Naive thymus-derived CD4-positive, alpha-beta T cell (primary cell): ENCODE data around the gene TSFM. TPM values are rescaled to one million over a fixed set of nuclear protein-coding genes. Genes with fewer than 3 reads are reported as not detected.

Experiments used
- ATAC-seq: fragments of 150-1000 bp; cut with Tn5 transposase; 2 replicates; pipeline ENCODE4 v1.10.0; 2021; ENCODE audit warnings: mild to moderate bottlenecking, moderate library complexity
- CTCF ChIA-PET: fragments of 350-600 bp; sonication (Branson Sonifier 250); formaldehyde crosslinking; loops from one replicate; lab custom pipeline; 2021; ENCODE audit warnings: antibody characterized with exemption; lab: Charles Lee
- POLR2A ChIA-PET: fragments of 350-600 bp; sonication (Branson Sonifier 250); formaldehyde crosslinking; loops from one replicate; lab custom pipeline; 2021; ENCODE audit warnings: antibody characterized with exemption, inconsistent platforms; lab: Charles Lee
- DNase-seq, 9 donors: peaks; one replicate each; pipeline versions ENCODE4 v3.0.0 to v3.0.0-alpha.2; 2020 to 2022; ENCODE audit warnings: mixed read lengths in 1 of 9
- H3K27ac ChIP-seq: one replicate; pipeline ENCODE4 v1.7.0; 2013; ENCODE audit warnings: mild to moderate bottlenecking, low read depth, low read length, moderate library complexity
- H3K27me3 ChIP-seq, 2 donors: one replicate each; pipeline ENCODE4 v1.7.0; 2013; ENCODE audit warnings: low read length in 2 of 2, mild to moderate bottlenecking in 2 of 2, moderate library complexity in 2 of 2; ENCODE audit not compliant: control insufficient read depth in 2 of 2, insufficient read depth in 2 of 2
- H3K36me3 ChIP-seq, 3 experiments: 1 replicate in 2 of 3; 2 replicates in 1 of 3; pipeline ENCODE4 v1.7.0; 2013; ENCODE audit warnings: low read length in 3 of 3, mild to moderate bottlenecking in 3 of 3, moderate library complexity in 1 of 3; ENCODE audit not compliant: insufficient read depth in 3 of 3, control insufficient read depth in 2 of 3
- H3K4me1 ChIP-seq, 2 donors: one replicate each; pipeline ENCODE4 v1.7.0; 2013; ENCODE audit warnings: low read length in 2 of 2, mild to moderate bottlenecking in 2 of 2, moderate library complexity in 1 of 2; ENCODE audit not compliant: control insufficient read depth in 2 of 2, insufficient read depth in 2 of 2
- H3K4me3 ChIP-seq: 2 replicates; pipeline ENCODE4 v1.7.0; 2013; ENCODE audit warnings: mild to moderate bottlenecking, low read length
- H3K9me3 ChIP-seq, 3 experiments: 1 replicate in 2 of 3; 2 replicates in 1 of 3; pipeline ENCODE4 v1.7.0; 2013; ENCODE audit warnings: low read length in 3 of 3; ENCODE audit not compliant: control insufficient read depth in 2 of 3
- H3K27ac Mint-ChIP-seq, 9 donors: one replicate each; pipeline ENCODE4 v1.8.0; 2020 to 2022; ENCODE audit warnings: mixed read lengths in 9 of 9, mild to moderate bottlenecking in 8 of 9, moderate library complexity in 5 of 9, inconsistent platforms in 2 of 9
- H3K27me3 Mint-ChIP-seq, 5 donors: one replicate each; pipeline ENCODE4 v1.8.0; 2021 to 2022; ENCODE audit warnings: mixed read lengths in 5 of 5, mild to moderate bottlenecking in 1 of 5
- H3K36me3 Mint-ChIP-seq, 5 donors: one replicate each; pipeline ENCODE4 v1.8.0; 2020 to 2022; ENCODE audit warnings: mixed read lengths in 5 of 5, mild to moderate bottlenecking in 3 of 5, inconsistent platforms in 1 of 5
- H3K4me1 Mint-ChIP-seq, 7 donors: one replicate each; pipeline ENCODE4 v1.8.0; 2020 to 2022; ENCODE audit warnings: mixed read lengths in 7 of 7, mild to moderate bottlenecking in 3 of 7, inconsistent platforms in 1 of 7
- H3K4me3 Mint-ChIP-seq, 10 donors: one replicate each; pipeline ENCODE4 v1.8.0; 2020 to 2022; ENCODE audit warnings: mild to moderate bottlenecking in 10 of 10, mixed read lengths in 10 of 10, moderate library complexity in 6 of 10, inconsistent platforms in 2 of 10
- H3K9me3 Mint-ChIP-seq, 11 donors: one replicate each; pipeline ENCODE4 v1.8.0; 2020 to 2022; ENCODE audit warnings: mixed read lengths in 11 of 11, mild to moderate bottlenecking in 4 of 11, inconsistent platforms in 1 of 11, moderate library complexity in 1 of 11
- intact Hi-C, 2 donors: fragments of 100-400 bp; cut with micrococcal nuclease; formaldehyde crosslinking; loops; one replicate each; pipeline ENCODE4 v1.15.1; 2023
- polyA plus RNA-seq, 2 donors: library from polyadenylated mRNA; unstranded; fragments of 300-500 nt; fragmentation: Illumina TruSeq; gene quantifications; one replicate each; pipeline ENCODE4 v1.2.3, GENCODE V29; 2021
- total RNA-seq, 6 experiments: library from RNA in 5 of 6; stranded (reverse) in 5 of 6; gene quantifications; 1 replicate in 5 of 6; 2 replicates in 1 of 6; pipeline ENCODE4 v1.2.3 and lab custom pipeline; 2021 to 2026

Gene TSFM
- total and polyA plus RNA-seq, 7 experiments from 2014 or later = 17.8 to 34.9 (median 24.7) TPM

GRCh38 chr12:57763881-57764661 lies 18.5 kb upstream of the TSFM start:
- DNase-seq (no peak), ATAC-seq (no peak)
- H3K9me3 ChIP-seq = no peaks in the 10 kb centered on the region
- ChIA-PET POLR2A (interaction anchor here (0.7 to 2.3 kb wide), 5 partner anchors 12 to 46 kb away, joined by 3 to 7 read pairs (median 4); partner anchors contain the start of genes CDK4 and TSFM), CTCF (interaction anchor here (0.6 to 1.4 kb wide), 7 partner anchors 8 to 181 kb away, joined by 3 to 5 read pairs (median 3); partner anchors contain the start of gene AVIL)
- Mint-ChIP-seq H3K4me3 (peak overlapping the region; percentile 71 to 93 (median 88)), H3K4me1 (peaks cover 24 to 48% (median 37%) of the 10 kb centered on the region in 7 donors), H3K27ac (peak overlapping the region in 3 of 9 donors; percentile 62 to 72 (median 64)), H3K36me3 (peaks cover 4 to 13% (median 6%) of the 10 kb centered on the region in 5 donors), H3K9me3 (no peaks in the 10 kb centered on the region), H3K27me3 (peaks cover 9 to 27% (median 17%) of the 10 kb centered on the region in 5 donors)
- peaks cover 0 to 12% (median 0%) of the 10 kb centered on the region in 3 experiments for H3K36me3 ChIP-seq
- H3K27me3 ChIP-seq = peaks cover 0 to 12% of the 10 kb centered on the region in 2 donors
- H3K27ac ChIP-seq = no peak overlapping the region
- intact Hi-C loops = no loop called here
- peak overlapping the region; percentile 70 for H3K4me3 ChIP-seq
- peaks cover 15 to 32% of the 10 kb centered on the region in 2 donors for H3K4me1 ChIP-seq

- ChIA-PET CTCF (interaction anchor here (0.6 to 1.4 kb wide), 7 partner anchors 8 to 182 kb away, joined by 3 to 5 read pairs (median 3); partner anchors contain the start of gene AVIL), POLR2A (interaction anchor here (0.6 to 2.3 kb wide), 6 partner anchors 11 to 46 kb away, joined by 3 to 7 read pairs (median 4); partner anchors contain the start of genes CDK4 and TSFM)
- Mint-ChIP-seq H3K27me3 (peaks cover 9 to 27% (median 17%) of the 10 kb centered on the region in 5 donors), H3K27ac (peak overlapping the region in 2 of 9 donors; percentile 62 to 71), H3K36me3 (peaks cover under 1 to 11% (median under 1%) of the 10 kb centered on the region in 5 donors), H3K4me1 (peaks cover 18 to 42% (median 33%) of the 10 kb centered on the region in 7 donors), H3K4me3 (peak overlapping the region; percentile 70 to 93 (median 88)), H3K9me3 (no peaks in the 10 kb centered on the region)
- H3K36me3 ChIP-seq = peaks cover 0 to 15% (median 0%) of the 10 kb centered on the region in 3 experiments
- peak overlapping the region; percentile 70 for H3K4me3 ChIP-seq
- peaks cover 15 to 30% of the 10 kb centered on the region in 2 donors for H3K4me1 ChIP-seq
- no peaks in the 10 kb centered on the region for H3K9me3 ChIP-seq
- ATAC-seq (peak; percentile 6), DNase-seq (no peak)
- H3K27ac ChIP-seq = no peak overlapping the region
- intact Hi-C loops = loop anchor here (1.0 kb wide), 2 partner anchors 8 to 141 kb away; no protein-coding TSS in a partner anchor
- peaks cover 0 to 12% of the 10 kb centered on the region in 2 donors for H3K27me3 ChIP-seq
Measured at GRCh38 chr12:57764662-57765002, 18.0 kb upstream of the TSFM start.

GRCh38 chr12:57765003-57765697 lies 17.4 kb upstream of the TSFM start:
- intact Hi-C loops = loop anchor here (1.0 kb wide), 2 partner anchors 9 to 140 kb away; no protein-coding TSS in a partner anchor
- ChIA-PET POLR2A (interaction anchor here (0.6 to 2.3 kb wide), 8 partner anchors 9 to 45 kb away, joined by 3 to 7 read pairs (median 3); partner anchors contain the start of genes CDK4 and TSFM), CTCF (interaction anchor here (0.6 to 3.5 kb wide), 7 partner anchors 9 to 182 kb away, joined by 3 to 14 read pairs (median 3); partner anchors contain the start of gene AVIL)
- Histone ChIP-seq H3K4me3 (peak overlapping the region; percentile 70), H3K36me3 (peaks cover 0 to 15% (median 0%) of the 10 kb centered on the region in 3 experiments), H3K4me1 (peaks cover 15 to 26% of the 10 kb centered on the region in 2 donors), H3K27me3 (peaks cover 0 to 12% of the 10 kb centered on the region in 2 donors), H3K27ac (peak overlapping the region; percentile 39), H3K9me3 (no peaks in the 10 kb centered on the region)
- peaks cover 9 to 27% (median 17%) of the 10 kb centered on the region in 5 donors for H3K27me3 Mint-ChIP-seq
- H3K4me1 Mint-ChIP-seq = peaks cover 16 to 41% (median 32%) of the 10 kb centered on the region in 7 donors
- no peaks in the 10 kb centered on the region for H3K9me3 Mint-ChIP-seq
- peak overlapping the region in 1 of 9 donors; percentile 71 for H3K27ac Mint-ChIP-seq
- DNase-seq (peak in 5 of 9 donors; percentile 42 to 62 (median 45)), ATAC-seq (peak; percentile 79)
- H3K4me3 Mint-ChIP-seq = peak overlapping the region; percentile 72 to 93 (median 88)
- H3K36me3 Mint-ChIP-seq = peaks cover 0 to 11% (median 4%) of the 10 kb centered on the region in 5 donors

GRCh38 chr12:57765698-57766463 lies 16.7 kb upstream of the TSFM start:
- ChIA-PET CTCF (interaction anchor here (0.8 to 3.5 kb wide), 2 partner anchors 10 to 15 kb away, joined by 3 to 14 read pairs; no protein-coding TSS in a partner anchor), POLR2A (interaction anchor here (0.8 to 1.3 kb wide), 5 partner anchors 10 to 24 kb away, joined by 3 to 4 read pairs (median 3); partner anchors contain the start of gene CDK4)
- H3K4me3 ChIP-seq = peak overlapping the region; percentile 70
- no peak overlapping the region for H3K27ac ChIP-seq
- peaks cover 9 to 27% (median 17%) of the 10 kb centered on the region in 5 donors for H3K27me3 Mint-ChIP-seq
- peaks cover 0 to 11% (median 5%) of the 10 kb centered on the region in 5 donors for H3K36me3 Mint-ChIP-seq
- H3K4me1 ChIP-seq = peaks cover 15 to 27% of the 10 kb centered on the region in 2 donors
- peaks cover 0 to 15% (median 0%) of the 10 kb centered on the region in 3 experiments for H3K36me3 ChIP-seq
- intact Hi-C loops = loop anchor here (1.0 kb wide), 2 partner anchors 10 to 139 kb away; no protein-coding TSS in a partner anchor
- peak overlapping the region; percentile 72 to 93 (median 88) for H3K4me3 Mint-ChIP-seq
- peak overlapping the region in 2 of 9 donors; percentile 13 to 31 for H3K27ac Mint-ChIP-seq
- no peaks in the 10 kb centered on the region for H3K9me3 ChIP-seq
- peaks cover 0 to 12% of the 10 kb centered on the region in 2 donors for H3K27me3 ChIP-seq
- DNase-seq (peak in 1 of 9 donors; percentile 30), ATAC-seq (peak; percentile 10)
- peaks cover 20 to 40% (median 32%) of the 10 kb centered on the region in 7 donors for H3K4me1 Mint-ChIP-seq
- no peaks in the 10 kb centered on the region for H3K9me3 Mint-ChIP-seq

GRCh38 chr12:57766464-57767304 lies 15.9 kb upstream of the TSFM start, which contains the start of gene CYP27B1:
Gene CYP27B1, minus strand, starts transcription at chr12:57767078. Its CDS starts 37 bp downstream, at chr12:57767041.
- peaks cover 21 to 35% of the 10 kb centered on the region in 2 donors for H3K4me1 ChIP-seq

More at GRCh38 chr12:57766464-57767304, 15.9 kb upstream of the TSFM start, which contains the start of gene CYP27B1:
- ChIA-PET CTCF (interaction anchor here (0.8 to 3.5 kb wide), 3 partner anchors 10 to 25 kb away, joined by 3 to 14 read pairs (median 3); no protein-coding TSS in a partner anchor), POLR2A (interaction anchor here (0.5 to 1.2 kb wide), 5 partner anchors 10 to 25 kb away, joined by 3 to 4 read pairs (median 3); partner anchors contain the start of gene MARCHF9)
- peaks cover 0 to 11% (median 5%) of the 10 kb centered on the region in 5 donors for H3K36me3 Mint-ChIP-seq
- peaks cover 9 to 27% (median 17%) of the 10 kb centered on the region in 5 donors for H3K27me3 Mint-ChIP-seq
- peaks cover 24 to 46% (median 39%) of the 10 kb centered on the region in 7 donors for H3K4me1 Mint-ChIP-seq
- DNase-seq = no peak
- no peak within 1 kb of the TSS for H3K27ac ChIP-seq
- peak; percentile 29 for ATAC-seq
- intact Hi-C loops = no loop called here
- no peaks in the 10 kb centered on the region for H3K9me3 Mint-ChIP-seq
- peaks cover 0 to 12% of the 10 kb centered on the region in 2 donors for H3K27me3 ChIP-seq
- no peaks in the 10 kb centered on the region for H3K9me3 ChIP-seq
- peak within 1 kb of the TSS; percentile 70 for H3K4me3 ChIP-seq
- H3K27ac Mint-ChIP-seq = peak within 1 kb of the TSS in 3 of 9 donors; percentile 13 to 46 (median 31)
- peak within 1 kb of the TSS; percentile 72 to 93 (median 88) for H3K4me3 Mint-ChIP-seq
- H3K36me3 ChIP-seq = peaks cover 0 to 16% (median 0%) of the 10 kb centered on the region in 3 experiments
